ENCODE data around the gene OR13D1.

The OR13D1 gene

DNA sequence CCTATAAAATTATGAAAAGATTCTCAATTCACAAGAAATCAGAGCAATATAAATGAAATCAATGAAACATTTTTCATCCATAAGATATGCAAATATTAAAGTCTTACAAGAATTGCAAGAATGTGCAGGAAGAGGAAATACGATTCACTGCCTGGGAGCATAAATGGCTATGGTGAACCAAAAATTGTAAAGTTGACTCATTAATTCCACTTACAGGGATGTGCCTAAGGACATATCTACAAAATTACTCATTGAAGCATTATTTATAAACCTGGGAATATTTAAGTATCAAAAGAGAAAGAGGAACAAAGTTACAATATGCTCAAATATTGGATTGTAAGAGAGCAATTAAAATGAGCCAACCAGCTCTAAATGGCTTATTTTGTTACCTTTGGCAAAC is 46.3 kb downstream of the OR13D1 start:
- H3K4me2 ChIP-seq (ENCODE audit: low read depth, low read length): no peak overlapping the region
- no peak overlapping the region for H3K4me3 ChIP-seq (ENCODE audit: low read length)
- H3K27ac ChIP-seq (ENCODE audit: low read length): no peak overlapping the region

GRCh38 chr9:104743376-104743985 is 49.2 kb downstream of the OR13D1 start:
- Histone ChIP-seq H3K4me3 (ENCODE audit: low read length) (no peak overlapping the region), H3K36me3 (replicated peaks; ENCODE audit: insufficient read depth, low read length) (no peaks in the 10 kb centered on the region), H3F3A (ENCODE audit: insufficient read depth, low read length) (peaks cover 10% of the 10 kb centered on the region), H3K9me3 (replicated peaks; ENCODE audit: insufficient read depth, low read length) (no peaks in the 10 kb centered on the region), H3K4me2 (ENCODE audit: low read depth, low read length) (no peak overlapping the region), H3K4me1 (ENCODE audit: low read length) (no peaks in the 10 kb centered on the region), H3K79me2 (ENCODE audit: low read length) (0 out of 2 replicates have a peak, but pooled peaks cover 3% of the 10 kb centered on the region), H4K20me1 (ENCODE audit: insufficient read depth, low read length) (no peaks in the 10 kb centered on the region), H3K27me3 (replicated peaks; ENCODE audit: insufficient read depth, low read length) (no peaks in the 10 kb centered on the region), H3K9me2 (replicated peaks; ENCODE audit: insufficient read depth, low read length) (no peaks in the 10 kb centered on the region), H3K27ac (ENCODE audit: low read length) (no peak overlapping the region), H2AFZ (ENCODE audit: low read length) (no peak overlapping the region), H3K9ac (ENCODE audit: low read length) (no peak overlapping the region)
- TF ChIP-seq, protein P1, sequence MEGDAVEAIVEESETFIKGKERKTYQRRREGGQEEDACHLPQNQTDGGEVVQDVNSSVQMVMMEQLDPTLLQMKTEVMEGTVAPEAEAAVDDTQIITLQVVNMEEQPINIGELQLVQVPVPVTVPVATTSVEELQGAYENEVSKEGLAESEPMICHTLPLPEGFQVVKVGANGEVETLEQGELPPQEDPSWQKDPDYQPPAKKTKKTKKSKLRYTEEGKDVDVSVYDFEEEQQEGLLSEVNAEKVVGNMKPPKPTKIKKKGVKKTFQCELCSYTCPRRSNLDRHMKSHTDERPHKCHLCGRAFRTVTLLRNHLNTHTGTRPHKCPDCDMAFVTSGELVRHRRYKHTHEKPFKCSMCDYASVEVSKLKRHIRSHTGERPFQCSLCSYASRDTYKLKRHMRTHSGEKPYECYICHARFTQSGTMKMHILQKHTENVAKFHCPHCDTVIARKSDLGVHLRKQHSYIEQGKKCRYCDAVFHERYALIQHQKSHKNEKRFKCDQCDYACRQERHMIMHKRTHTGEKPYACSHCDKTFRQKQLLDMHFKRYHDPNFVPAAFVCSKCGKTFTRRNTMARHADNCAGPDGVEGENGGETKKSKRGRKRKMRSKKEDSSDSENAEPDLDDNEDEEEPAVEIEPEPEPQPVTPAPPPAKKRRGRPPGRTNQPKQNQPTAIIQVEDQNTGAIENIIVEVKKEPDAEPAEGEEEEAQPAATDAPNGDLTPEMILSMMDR (IDR thresholded peaks at IDR 0.05; ENCODE audit: low read length): peak; percentile 78
- TF ChIP-seq EZH2 (optimal IDR thresholded peaks at IDR 0.05; ENCODE audit: low read depth, low read length) (no peak), EZH2phosphoT487 (IDR thresholded peaks at IDR 0.05; ENCODE audit: low read length) (no peak)
- peak; percentile 69 for DNase-seq

More for the DNA sequence above, 46.3 kb downstream of the OR13D1 start:
- Histone ChIP-seq H3K79me2 (ENCODE audit: low read length) (no peaks in the 10 kb centered on the region), H2AFZ (ENCODE audit: low read length) (no peak overlapping the region), H3K36me3 (replicated peaks; ENCODE audit: insufficient read depth, low read length) (no peaks in the 10 kb centered on the region), H3F3A (ENCODE audit: insufficient read depth, low read length) (no peaks in the 10 kb centered on the region), H3K9ac (ENCODE audit: low read length) (no peak overlapping the region), H4K20me1 (ENCODE audit: insufficient read depth, low read length) (no peaks in the 10 kb centered on the region), H3K27me3 (replicated peaks; ENCODE audit: insufficient read depth, low read length) (no peaks in the 10 kb centered on the region), H3K9me2 (replicated peaks; ENCODE audit: insufficient read depth, low read length) (no peaks in the 10 kb centered on the region), H3K4me1 (ENCODE audit: low read length) (no peaks in the 10 kb centered on the region), H3K9me3 (replicated peaks; ENCODE audit: insufficient read depth, low read length) (no peaks in the 10 kb centered on the region)
- no peak for DNase-seq
- TF ChIP-seq EZH2 (optimal IDR thresholded peaks at IDR 0.05; ENCODE audit: low read depth, low read length) (no peak), EZH2phosphoT487 (IDR thresholded peaks at IDR 0.05; ENCODE audit: low read length) (no peak)
- TF ChIP-seq, protein P1 (IDR thresholded peaks at IDR 0.05; ENCODE audit: low read length): no peak
